HepG2 (cell line): ENCODE results near the gene RBFOX1. TPM values are rescaled to one million over a fixed set of nuclear protein-coding genes. Genes with fewer than 3 reads are reported as not detected.

Source experiments
- ATAC-seq: fragments of 200-7000 bp; cut with Tn5 transposase; 3 replicates; pipeline ENCODE4 v1.9.1; 2020; ENCODE audit warnings: mild to moderate bottlenecking, moderate library complexity
- BruUV-seq: library from RNA; stranded (reverse); fragments of 400-500 nt; replicated peaks from 2 replicates; lab custom pipeline; 2021; lab: Mats Ljungman, UMichigan
- CTCF ChIA-PET: fragments of 300-600 bp; formaldehyde crosslinking; extraction: SDS; loops from one replicate; lab custom pipeline; 2021; ENCODE audit warnings: low total read pairs, inconsistent platforms, low intra/inter-chr PET ratio; lab: Yijun Ruan, JAX
- POLR2A ChIA-PET: fragments of 350-600 bp; sonication (Branson Sonifier 250); formaldehyde crosslinking; loops from one replicate; lab custom pipeline; 2020; ENCODE audit warnings: antibody characterized with exemption, inconsistent platforms; lab: Yijun Ruan, JAX
- DNase-seq: peaks from one replicate; pipeline ENCODE4 v3.0.0-alpha.2; 2015; ENCODE audit warnings: low spot score
- FAIRE-seq: peaks from 3 replicates; lab custom pipeline; 2011; peaks lifted over from hg19 to GRCh38; lab: Jason Lieb, UNC
- H2AFZ ChIP-seq: one replicate; pipeline ENCODE4 v1.6.1; 2011; ENCODE audit warnings: low read length, inconsistent platforms
- H3K27ac ChIP-seq: fragments of 300-600 bp; 3 replicates; pipeline ENCODE4 v1.8.0; 2011; ENCODE audit warnings: mixed run types, mild to moderate bottlenecking, mixed read lengths, low read length, inconsistent platforms; ENCODE audit not compliant: insufficient read depth; ENCODE audit errors: extremely low read length
- H3K27me3 ChIP-seq, 2 experiments: fragments of 200-600 bp in 1 of 2; 2 replicates in 1 of 2; 3 replicates in 1 of 2; pipeline versions ENCODE4 v1.6.0 to v1.8.0; 2011; ENCODE audit warnings: low read length in 2 of 2, mild to moderate bottlenecking in 2 of 2, moderate library complexity in 2 of 2, inconsistent platforms in 1 of 2; ENCODE audit not compliant: insufficient read depth in 2 of 2, control insufficient read depth in 1 of 2
- H3K36me3 ChIP-seq, 2 experiments: fragments of 200-600 bp in 1 of 2; replicated peaks in 1 of 2; 2 replicates in 1 of 2; 3 replicates in 1 of 2; pipeline versions ENCODE4 v1.5.1 to v1.8.0; 2011; ENCODE audit warnings: low read length in 2 of 2, inconsistent platforms in 1 of 2; ENCODE audit not compliant: insufficient read depth in 2 of 2, control insufficient read depth in 1 of 2
- H3K4me1 ChIP-seq: 2 replicates; pipeline ENCODE4 v1.5.1; 2012; ENCODE audit warnings: low read length, inconsistent platforms; ENCODE audit not compliant: insufficient read depth
- H3K4me2 ChIP-seq: 2 replicates; pipeline ENCODE4 v1.6.0; 2011; ENCODE audit warnings: low read depth, low read length, inconsistent platforms
- H3K4me3 ChIP-seq, 3 experiments: fragments of 200-600 bp in 1 of 3; sonication (generic), shearing (Covaris generic) in 1 of 3; replicated peaks in 1 of 3; 2 replicates each; pipeline ENCODE4 v1.5.1; 2011 to 2016; ENCODE audit warnings: low read length in 3 of 3, inconsistent platforms in 2 of 3, low read depth in 2 of 3, mild to moderate bottlenecking in 2 of 3, control low read depth in 1 of 3, mixed read lengths in 1 of 3; ENCODE audit not compliant: insufficient read depth in 1 of 3
- H3K79me2 ChIP-seq: one replicate; pipeline ENCODE4 v1.6.1; 2011; ENCODE audit warnings: low read length, inconsistent platforms; ENCODE audit not compliant: insufficient read depth
- H3K9ac ChIP-seq: 2 replicates; pipeline ENCODE4 v1.6.0; 2011; ENCODE audit warnings: mild to moderate bottlenecking, low read depth, low read length, inconsistent platforms; ENCODE audit not compliant: insufficient read depth
- H3K9me3 ChIP-seq: 2 replicates; pipeline ENCODE4 v1.5.1; 2012; ENCODE audit warnings: mild to moderate bottlenecking, low read length
- H4K20me1 ChIP-seq: 2 replicates; pipeline ENCODE4 v1.6.0; 2011; ENCODE audit warnings: inconsistent platforms, mild to moderate bottlenecking, low read length, moderate library complexity; ENCODE audit not compliant: insufficient read depth
- ADNP ChIP-seq: sonication (generic); formaldehyde crosslinking; IDR thresholded peaks from 2 replicates; pipeline ENCODE4 v1.4.0; 2020; ENCODE audit warnings: missing genetic modification reagents
- BHLHE40 ChIP-seq: IDR thresholded peaks from 2 replicates; pipeline ENCODE4 v1.6.1; 2011; ENCODE audit warnings: low read length, improper control_type of control experiment
- CBX5 ChIP-seq: sonication (generic); formaldehyde crosslinking; IDR thresholded peaks from 2 replicates; pipeline ENCODE4 v1.4.0; 2020; ENCODE audit warnings: missing genetic modification reagents, borderline replicate concordance
- FOXA3 ChIP-seq: IDR thresholded peaks from 2 replicates; pipeline ENCODE4 v1.6.1; 2016; ENCODE audit warnings: missing genetic modification reagents, missing compliant biosample characterization
- FOXM1 ChIP-seq: sonication (generic); formaldehyde crosslinking; IDR thresholded peaks from 2 replicates; pipeline ENCODE4 v1.5.0; 2020; ENCODE audit warnings: missing genetic modification reagents
- HBP1 ChIP-seq: IDR thresholded peaks from 2 replicates; pipeline ENCODE4 v1.6.1; 2016; ENCODE audit warnings: low read depth, control low read depth
- IRF1 ChIP-seq: sonication (generic); formaldehyde crosslinking; IDR thresholded peaks from 2 replicates; pipeline ENCODE4 v1.4.0; 2020; ENCODE audit warnings: low read depth, mild to moderate bottlenecking, missing genetic modification reagents
- MAFF ChIP-seq: IDR thresholded peaks from 2 replicates; pipeline ENCODE4 v1.6.1; 2011; ENCODE audit warnings: low read depth, low read length, improper control_type of control experiment
- NCOA5 ChIP-seq: sonication (generic); formaldehyde crosslinking; IDR thresholded peaks from 2 replicates; pipeline ENCODE4 v1.4.0; 2020; ENCODE audit warnings: missing genetic modification reagents
- NR2F1 ChIP-seq, 2 experiments: fragments of 450-650 bp in 1 of 2; formaldehyde crosslinking in 1 of 2; IDR thresholded peaks; 2 replicates each; pipeline versions ENCODE4 v1.5.0 to v1.6.1; 2016 to 2020; ENCODE audit warnings: mild to moderate bottlenecking in 1 of 2, missing compliant biosample characterization in 1 of 2, missing genetic modification reagents in 1 of 2, moderate library complexity in 1 of 2
- ZBTB42 ChIP-seq: sonication (generic); formaldehyde crosslinking; IDR thresholded peaks from 2 replicates; pipeline ENCODE4 v1.5.0; 2020; ENCODE audit warnings: mild to moderate bottlenecking, missing genetic modification reagents
- ZEB1 ChIP-seq: IDR thresholded peaks from 2 replicates; pipeline ENCODE4 v1.6.1; 2012; ENCODE audit warnings: mild to moderate bottlenecking, low read depth, inconsistent platforms; ENCODE audit not compliant: insufficient replicate concordance
- ZKSCAN1 ChIP-seq: fragments of 150-350 bp; IDR thresholded peaks from 2 replicates; pipeline ENCODE4 v1.6.1; 2014; ENCODE audit warnings: low read length
- ZNF20 ChIP-seq: sonication (generic); formaldehyde crosslinking; IDR thresholded peaks from 2 replicates; pipeline ENCODE4 v1.4.0; 2020; ENCODE audit warnings: mild to moderate bottlenecking, moderate library complexity, missing genetic modification reagents
- ZNF263 ChIP-seq: sonication (generic); formaldehyde crosslinking; IDR thresholded peaks from 2 replicates; pipeline ENCODE4 v1.4.0; 2020; ENCODE audit warnings: missing genetic modification reagents
- ZNF441 ChIP-seq: sonication (generic); formaldehyde crosslinking; IDR thresholded peaks from 2 replicates; pipeline ENCODE4 v1.7.0; 2021; ENCODE audit warnings: missing genetic modification reagents, borderline replicate concordance
- WGBS: methylation state at CpG from one replicate; pipeline ENCODE4 v1.1.6; 2017; ENCODE audit warnings: low lambda C conversion rate; 5-methylcytosine and 5-hydroxymethylcytosine counted together
- in situ Hi-C: cut with HindIII; loops from 2 replicates; pipeline ENCODE4 v1.10.0; 2017; ENCODE audit warnings: low pct_unique_long_range_greater_than_20kb; ENCODE audit not compliant: extremely low pct_ligation_motif_present
- intact Hi-C: fragments of 100-400 bp; cut with micrococcal nuclease; formaldehyde crosslinking; loops from one replicate; pipeline ENCODE4 v1.10.0; 2022; ENCODE audit not compliant: unreplicated experiment
- polyA plus RNA-seq, 8 experiments: library from polyadenylated mRNA; depleted of rRNA in 3 of 8; stranded (reverse) in 7 of 8; unstranded in 1 of 8; fragments of >200 nt; fragmentation: Illumina TruSeq in 4 of 8; extraction: Trizol in 4 of 8; gene quantifications; 2 replicates each; pipeline versions ENCODE4 v1.2.1 to v1.2.3, GENCODE V29; 2011 to 2016; ENCODE audit warnings: low read depth in 4 of 8, missing spikeins in 1 of 8, mixed read lengths in 1 of 8; ENCODE audit not compliant: insufficient read depth in 1 of 8
- total RNA-seq, 5 experiments: library from RNA; depleted of rRNA; stranded (reverse); fragments of >200 nt; fragmentation: Illumina TruSeq; extraction: Trizol; gene quantifications; 2 replicates each; pipeline ENCODE4 v1.2.3, GENCODE V29; 2016; ENCODE audit warnings: low read depth in 1 of 5

The RBFOX1 gene
- total and polyA plus RNA-seq, 2 of the 13 experiments (the other 11 are each of a cell fraction or from before 2014, with no cell fraction given): not detected

- 5% methylated on average over 8 of the region's 8 CpGs for WGBS
- ATAC-seq: no peak
- CTCF ChIA-PET: no interaction called here
Observed at GRCh38 chr16:7366993-7367880, 34.6 kb downstream of the RBFOX1 start.

More at GRCh38 chr16:7366993-7367880, 34.6 kb downstream of the RBFOX1 start:
- no peak overlapping the region for H3K4me3 ChIP-seq
- H2AFZ ChIP-seq: no peak overlapping the region
- H3K4me1 ChIP-seq: no peaks in the 10 kb centered on the region
- FAIRE-seq (no peak), DNase-seq (no peak)
- no peak overlapping the region for H3K4me2 ChIP-seq
- in situ Hi-C loops: no loop called here
- H3K27ac ChIP-seq: no peak overlapping the region
- TF ChIP-seq FOXM1 (no peak), IRF1 (CRISPR knock-in tag) (no peak), FOXA3 (CRISPR knock-in tag) (no peak), MAFF (no peak), NR2F1 (CRISPR knock-in tag; IDR thresholded peaks at IDR 0.05) (no peak), HBP1 (CRISPR knock-in tag) (no peak), CBX5 (CRISPR knock-in tag) (no peak), ZBTB42 (CRISPR knock-in tag) (no peak), ZNF20 (no peak), ZNF263 (no peak), ZKSCAN1 (no peak), ZNF441 (CRISPR knock-in tag) (no peak), ADNP (CRISPR knock-in tag) (no peak), BHLHE40 (no peak), ZEB1 (no peak), NCOA5 (CRISPR knock-in tag) (no peak)
- no peaks in the 10 kb centered on the region for H3K36me3 ChIP-seq
- POLR2A ChIA-PET: no interaction called here
- intact Hi-C loops: no loop called here
- no peaks in the 10 kb centered on the region for H3K79me2 ChIP-seq
- no peaks in the 10 kb centered on the region for H3K9me3 ChIP-seq
- H3K27me3 ChIP-seq: peaks cover 0 to 4% of the 10 kb centered on the region in 2 experiments; a peak in 1 of 5 replicates
- H4K20me1 ChIP-seq: no peaks in the 10 kb centered on the region
- no TSS peak for BruUV-seq
- no peak overlapping the region for H3K9ac ChIP-seq
